ENCODE results near the gene TAF5. TPM values are rescaled to one million over a fixed set of nuclear protein-coding genes. Genes with fewer than 3 reads are reported as not detected.

The TAF5 gene
- total and polyA plus RNA-seq, 2 donors from 2014 or later = 1.5 to 2.5 TPM

DNA sequence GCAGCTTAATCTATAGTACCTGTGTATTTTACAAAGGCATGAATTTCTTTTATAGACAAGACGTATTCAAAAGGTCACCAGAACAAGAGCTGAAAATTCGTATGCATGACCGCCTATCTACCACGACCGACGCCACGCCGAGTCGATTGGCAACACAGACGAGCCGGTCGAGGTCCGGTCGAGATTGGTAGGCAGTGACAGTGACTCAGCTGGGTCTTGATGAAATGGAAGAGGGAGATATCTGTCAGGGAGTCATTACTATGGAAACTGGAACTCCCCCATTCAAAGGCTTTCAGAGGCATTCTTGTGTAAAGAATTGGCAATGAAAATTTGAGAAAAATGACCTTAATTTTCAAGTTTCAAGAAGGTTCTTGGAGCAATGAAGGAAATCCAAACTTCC lies 26.4 kb downstream of the TAF5 start:
- DNase-seq (no peak), FAIRE-seq (no peak)
- Histone ChIP-seq H3K36me3 (ENCODE audit: control insufficient read depth in 2 of 3, insufficient read depth in 3 of 3, low read length in 3 of 3) (peaks cover under 1 to 28% (median under 1%) of the 10 kb centered on the region in 3 donors), H3K9me3 (ENCODE audit: control insufficient read depth in 2 of 3, insufficient read depth in 1 of 3, low read length in 3 of 3) (no peaks in the 10 kb centered on the region), H3K4me3 (ENCODE audit: low read length in 3 of 3) (no peak overlapping the region), H3K27me3 (ENCODE audit: control insufficient read depth, insufficient read depth, low read length) (no peaks in the 10 kb centered on the region), H3K4me1 (ENCODE audit: control insufficient read depth in 2 of 3, insufficient read depth in 2 of 3, low read depth in 1 of 3, low read length in 3 of 3) (peaks cover 0 to 7% (median 0%) of the 10 kb centered on the region in 3 donors), H3K9ac (ENCODE audit: low read length in 3 of 3) (no peak overlapping the region), H3K27ac (ENCODE audit: low read depth in 2 of 2, low read length in 2 of 2) (no peak overlapping the region)
- intact Hi-C loops (cut with DNase I) = no loop called here
- TF ChIP-seq CTCF (IDR thresholded peaks at IDR 0.05; ENCODE audit: borderline replicate concordance, extremely low read depth, insufficient read depth) = no peak

DNA sequence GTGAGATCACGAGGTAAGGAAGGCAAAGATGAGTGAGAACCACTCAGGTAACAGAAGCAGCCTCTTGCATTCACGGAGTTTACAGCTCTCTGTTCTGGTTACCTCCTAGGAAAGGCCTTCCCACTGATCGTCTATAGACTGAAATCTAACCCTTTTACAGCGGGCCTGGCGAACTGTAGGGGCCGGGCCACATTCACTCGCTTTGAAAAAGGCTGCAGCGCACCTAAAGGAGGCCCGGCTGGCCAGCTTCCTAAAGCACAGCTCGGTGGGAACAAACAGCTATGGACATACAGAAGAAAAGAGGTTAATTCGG lies 27.9 kb downstream of the TAF5 start:
- Histone ChIP-seq H3K9me3 (ENCODE audit: control insufficient read depth in 2 of 3, insufficient read depth in 1 of 3, low read length in 3 of 3) (no peaks in the 10 kb centered on the region), H3K27me3 (ENCODE audit: control insufficient read depth, insufficient read depth, low read length) (no peaks in the 10 kb centered on the region), H3K4me1 (ENCODE audit: control insufficient read depth in 2 of 3, insufficient read depth in 2 of 3, low read depth in 1 of 3, low read length in 3 of 3) (peaks cover 0 to 7% (median 0%) of the 10 kb centered on the region in 3 donors), H3K4me3 (ENCODE audit: low read length in 3 of 3) (peak overlapping the region; percentile 93 to 99 (median 96)), H3K27ac (ENCODE audit: low read depth in 2 of 2, low read length in 2 of 2) (peak overlapping the region; percentile 76 to 79), H3K9ac (ENCODE audit: low read length in 3 of 3) (peak overlapping the region; percentile 94 to 98 (median 96)), H3K36me3 (ENCODE audit: control insufficient read depth in 2 of 3, insufficient read depth in 3 of 3, low read length in 3 of 3) (peaks cover 5 to 28% (median 5%) of the 10 kb centered on the region in 3 donors)
- no peak for FAIRE-seq
- intact Hi-C loops (cut with DNase I) = no loop called here
- peak in 3 of 5 donors; percentile 11 to 51 (median 51) for DNase-seq
- no peak for TF ChIP-seq CTCF (IDR thresholded peaks at IDR 0.05; ENCODE audit: borderline replicate concordance, extremely low read depth, insufficient read depth)

DNA sequence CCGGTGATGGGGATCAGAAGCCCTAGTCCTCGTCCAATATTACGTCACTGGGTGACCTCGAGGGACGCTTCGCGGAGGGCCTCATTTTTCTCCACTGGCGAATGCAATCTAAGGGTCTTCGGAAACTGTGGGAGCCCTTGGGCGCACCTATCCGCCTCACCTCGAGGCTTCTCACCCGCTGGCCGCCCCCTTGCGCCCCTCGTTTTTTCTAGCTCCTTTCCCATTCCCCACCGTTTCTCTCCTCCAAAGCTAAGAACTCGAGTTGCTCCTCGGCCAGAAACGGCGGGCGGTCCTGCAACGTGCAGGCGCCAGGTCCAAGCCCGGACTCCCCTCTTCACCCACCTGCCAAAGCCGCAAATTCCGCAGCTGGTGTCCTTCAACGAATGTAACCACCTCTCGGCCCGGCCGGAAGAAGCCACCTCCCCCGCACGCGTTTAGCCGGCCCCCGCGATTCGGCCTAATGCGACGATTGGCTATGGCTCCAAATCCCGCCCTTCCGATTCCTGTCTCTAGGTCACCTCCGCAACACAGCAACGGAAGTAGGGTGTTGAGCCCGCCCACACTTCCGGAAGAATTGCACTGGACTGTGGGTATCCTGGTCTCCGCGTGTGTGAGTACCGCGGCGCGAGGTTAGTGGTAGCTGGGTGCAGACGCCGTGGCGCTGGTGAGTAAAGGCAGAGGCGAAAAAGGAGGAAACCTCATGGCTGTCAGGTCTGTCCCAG lies 28.5 kb downstream of the TAF5 start, which contains the start of the genes ATP5MK and PDCD11:
Gene ATP5MK, minus strand, starts transcription at position 409 of the 722 bp plus-strand sequence. CDS start 4,018 bp downstream, outside the sequence.
Gene PDCD11, plus strand, starts transcription at position 560 of the 722 bp plus-strand sequence. CDS start 1,801 bp downstream, outside the sequence.
- H3K36me3 ChIP-seq (ENCODE audit: control insufficient read depth in 2 of 3, insufficient read depth in 3 of 3, low read length in 3 of 3) = peaks cover 5 to 26% (median 7%) of the 10 kb centered on the region in 3 donors
- no peaks in the 10 kb centered on the region for H3K9me3 ChIP-seq (ENCODE audit: control insufficient read depth in 2 of 3, insufficient read depth in 1 of 3, low read length in 3 of 3)
- DNase-seq = peak; percentile 98 to 100 (median 99)
- intact Hi-C loops (cut with DNase I) = no loop called here
- H3K9ac ChIP-seq (ENCODE audit: low read length in 3 of 3) = peak within 1 kb of the TSS; percentile 94 to 98 (median 96)
- no peaks in the 10 kb centered on the region for H3K27me3 ChIP-seq (ENCODE audit: control insufficient read depth, insufficient read depth, low read length)
- peak within 1 kb of the TSS; percentile 99 for H3K4me3 ChIP-seq (ENCODE audit: low read length in 3 of 3)
- H3K27ac ChIP-seq (ENCODE audit: low read depth in 2 of 2, low read length in 2 of 2) = peak within 1 kb of the TSS; percentile 76 to 79
- no peak for TF ChIP-seq CTCF (IDR thresholded peaks at IDR 0.05; ENCODE audit: borderline replicate concordance, extremely low read depth, insufficient read depth)
- FAIRE-seq = peak; percentile 97
- H3K4me1 ChIP-seq (ENCODE audit: control insufficient read depth in 2 of 3, insufficient read depth in 2 of 3, low read depth in 1 of 3, low read length in 3 of 3) = peaks cover 0 to 7% (median 0%) of the 10 kb centered on the region in 3 donors
